GM23338 (cell line): Measurements from ENCODE around the gene SMYD3. TPM values are rescaled to one million over a fixed set of nuclear protein-coding genes. Genes with fewer than 3 reads are reported as not detected.

Experiments used
- ATAC-seq: fragments of 200-7000 bp; cut with Tn5 transposase; 3 replicates; pipeline ENCODE4 v1.9.1; 2020
- DNase-seq: peaks from one replicate; pipeline ENCODE4 v3.0.0-alpha.2; 2015; ENCODE audit warnings: low spot score
- H2AFZ ChIP-seq: fragments of 200-600 bp; sonication (generic); 2 replicates; pipeline ENCODE4 v1.8.0; 2016; ENCODE audit warnings: antibody characterized with exemption, mild to moderate bottlenecking, moderate library complexity
- H3F3A ChIP-seq: fragments of 200-600 bp; sonication (generic); replicated peaks from 2 replicates; pipeline ENCODE4 v1.8.0; 2017; ENCODE audit warnings: antibody characterized with exemption, mixed run types, low read depth
- H3K27ac ChIP-seq: fragments of 200-600 bp; sonication (generic); 2 replicates; pipeline ENCODE4 v1.6.1; 2016; ENCODE audit warnings: low read depth
- H3K27me3 ChIP-seq: fragments of 200-600 bp; sonication (generic); 2 replicates; pipeline ENCODE4 v1.8.0; 2016; ENCODE audit warnings: mild to moderate bottlenecking, mixed run types, moderate library complexity; ENCODE audit not compliant: insufficient read depth
- H3K36me3 ChIP-seq: fragments of 200-600 bp; sonication (generic); 2 replicates; pipeline ENCODE4 v1.8.0; 2016; ENCODE audit warnings: mild to moderate bottlenecking; ENCODE audit not compliant: insufficient read depth
- H3K4me1 ChIP-seq: fragments of 200-600 bp; sonication (generic); 2 replicates; pipeline ENCODE4 v1.8.0; 2016; ENCODE audit warnings: mild to moderate bottlenecking, moderate library complexity; ENCODE audit not compliant: insufficient read depth
- H3K4me2 ChIP-seq: fragments of 200-600 bp; sonication (generic); 2 replicates; pipeline ENCODE4 v1.7.1; 2017; ENCODE audit warnings: mixed run types
- H3K4me3 ChIP-seq: fragments of 200-600 bp; sonication (generic); 2 replicates; pipeline ENCODE4 v1.6.1; 2016; ENCODE audit warnings: mixed run types
- H3K79me2 ChIP-seq: fragments of 200-600 bp; sonication (generic); replicated peaks from 2 replicates; pipeline ENCODE4 v1.8.0; 2017; ENCODE audit warnings: mild to moderate bottlenecking; ENCODE audit not compliant: insufficient read depth
- H3K9me2 ChIP-seq: fragments of 200-600 bp; sonication (generic); 2 replicates; pipeline ENCODE4 v1.8.0; 2017; ENCODE audit not compliant: insufficient read depth
- H4K20me1 ChIP-seq: fragments of 200-600 bp; sonication (generic); replicated peaks from 2 replicates; pipeline ENCODE4 v1.8.0; 2017; ENCODE audit warnings: mild to moderate bottlenecking; ENCODE audit not compliant: insufficient read depth
- H3K27ac Mint-ChIP-seq: 2 replicates; pipeline ENCODE4 v1.8.0; 2020; ENCODE audit warnings: inconsistent platforms, mild to moderate bottlenecking, moderate library complexity, mixed read lengths
- H3K27me3 Mint-ChIP-seq: 3 replicates; pipeline ENCODE4 v1.8.0; 2022; ENCODE audit warnings: low read depth, mild to moderate bottlenecking, moderate library complexity, mixed read lengths, inconsistent platforms; ENCODE audit not compliant: insufficient read depth, poor library complexity
- H3K36me3 Mint-ChIP-seq: 3 replicates; pipeline ENCODE4 v1.8.0; 2021; ENCODE audit warnings: low read depth, mild to moderate bottlenecking, inconsistent platforms, moderate library complexity, mixed read lengths
- H3K4me1 Mint-ChIP-seq: 3 replicates; pipeline ENCODE4 v1.8.0; 2020; ENCODE audit warnings: mild to moderate bottlenecking, inconsistent platforms, mixed read lengths
- H3K4me3 Mint-ChIP-seq: 3 replicates; pipeline ENCODE4 v1.8.0; 2021; ENCODE audit warnings: moderate library complexity, mild to moderate bottlenecking, inconsistent platforms, mixed read lengths
- H3K9me3 Mint-ChIP-seq: 3 replicates; pipeline ENCODE4 v1.8.0; 2020; ENCODE audit warnings: moderate library complexity, mild to moderate bottlenecking, inconsistent platforms, mixed read lengths
- EZH2 ChIP-seq: fragments of 200-600 bp; sonication (generic); IDR thresholded peaks from one replicate; pipeline ENCODE4 v1.8.0; 2017; ENCODE audit warnings: antibody characterized with exemption, mild to moderate bottlenecking, low read depth; ENCODE audit not compliant: unreplicated experiment
- EZH2phosphoT487 ChIP-seq: fragments of 200-600 bp; sonication (generic); IDR thresholded peaks from one replicate; pipeline ENCODE4 v1.8.1; 2018; ENCODE audit warnings: antibody characterized with exemption; ENCODE audit not compliant: unreplicated experiment
- JUNB ChIP-seq: IDR thresholded peaks from one replicate; pipeline ENCODE4 v1.6.1; 2016; ENCODE audit warnings: antibody characterized with exemption; ENCODE audit not compliant: unreplicated experiment
- POLR2AphosphoS5 ChIP-seq: IDR thresholded peaks from 2 replicates; pipeline ENCODE4 v1.6.1; 2016; ENCODE audit warnings: antibody characterized with exemption, low read depth
- STAT1 ChIP-seq: IDR thresholded peaks from one replicate; pipeline ENCODE4 v1.6.1; 2016; ENCODE audit warnings: antibody characterized with exemption; ENCODE audit not compliant: unreplicated experiment
- ZNF114 ChIP-seq: fragments of 250-450 bp; sonication (Bioruptor Pico); IDR thresholded peaks from 2 replicates; pipeline ENCODE4 v1.5.0; 2020; ENCODE audit warnings: mild to moderate bottlenecking, moderate library complexity
- ZNF331 ChIP-seq: fragments of 250-450 bp; sonication (Bioruptor Pico); IDR thresholded peaks from 2 replicates; pipeline ENCODE4 v1.5.0; 2020; ENCODE audit warnings: low read depth, mild to moderate bottlenecking, moderate library complexity
- polyA plus RNA-seq: library from polyadenylated mRNA; unstranded; fragments of >200 nt; fragmentation: Nextera tagmentation; extraction: Ambion mirVana; gene quantifications from 2 replicates; pipeline ENCODE4 v1.2.1, GENCODE V29; 2016
- total RNA-seq: library from RNA; depleted of rRNA; stranded (reverse); fragments of >200 nt; shearing (Covaris generic); gene quantifications from 2 replicates; pipeline ENCODE4 v1.2.3, GENCODE V29; 2014
- TF ChIP-seq, protein P1 (sequence below), 2 experiments: fragments of 200-600 bp in 1 of 2; sonication (generic) in 1 of 2; conservative IDR thresholded peaks; 2 replicates each; pipeline versions ENCODE4 v1.5.1 to v1.6.1; 2016 to 2017; ENCODE audit warnings: antibody characterized with exemption in 2 of 2, low read depth in 2 of 2, mild to moderate bottlenecking in 2 of 2, moderate library complexity in 1 of 2

The SMYD3 gene
- total and polyA plus RNA-seq, 2 experiments from 2014 or later: 31.8 to 34.4 TPM

DNA sequence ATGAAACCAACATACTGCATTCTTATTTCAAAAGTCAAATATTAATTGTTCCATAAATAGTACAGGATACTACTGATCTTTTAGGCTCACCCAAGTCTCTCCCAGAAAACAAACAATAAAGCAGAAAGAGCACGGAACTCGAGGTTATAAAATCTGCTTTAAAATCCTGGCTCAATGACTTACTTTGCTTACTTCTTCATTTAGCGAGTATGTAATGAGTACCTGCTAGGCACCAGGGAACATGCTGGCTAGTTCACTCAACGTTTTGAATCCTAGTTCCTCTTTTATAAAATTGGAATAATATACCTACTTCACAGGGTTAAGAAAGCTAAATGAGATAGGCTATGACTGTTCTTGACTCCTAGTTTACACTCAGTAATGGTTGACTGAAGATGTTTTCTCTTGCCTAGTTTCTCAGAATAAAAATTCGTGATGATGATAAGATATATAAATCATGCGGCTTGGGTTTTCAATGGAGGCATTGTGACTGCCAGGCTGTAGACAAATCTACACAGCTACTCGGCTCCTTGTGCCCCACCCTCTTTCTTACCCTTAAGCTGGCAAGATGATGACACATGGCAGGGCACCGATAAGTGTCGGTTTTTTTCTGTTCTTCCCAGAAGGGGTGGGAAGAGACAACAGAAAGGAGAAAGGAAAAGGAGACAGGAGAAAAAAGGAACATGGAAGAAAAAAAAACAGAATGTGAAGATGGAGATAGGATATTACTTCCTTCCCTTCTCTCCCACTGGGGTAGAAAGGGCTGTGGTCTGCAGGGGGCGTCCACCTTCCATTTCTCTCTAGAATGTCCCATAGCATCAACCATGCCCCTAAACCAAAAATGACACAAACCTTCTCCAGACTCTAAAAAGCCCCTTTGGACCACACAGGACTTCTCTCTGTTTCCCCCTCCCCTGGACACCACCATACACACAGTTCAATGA, 507.1 kb downstream of the SMYD3 start:
- no peaks in the 10 kb centered on the region for H3K27me3 ChIP-seq
- H3K36me3 ChIP-seq: no peaks in the 10 kb centered on the region
- Mint-ChIP-seq H3K36me3 (no peaks in the 10 kb centered on the region), H3K4me1 (peaks cover 21% of the 10 kb centered on the region), H3K9me3 (no peaks in the 10 kb centered on the region), H3K27me3 (no peaks in the 10 kb centered on the region), H3K4me3 (no peak overlapping the region), H3K27ac (no peak overlapping the region)
- no peak overlapping the region for H3K4me2 ChIP-seq
- H3K79me2 ChIP-seq: no peaks in the 10 kb centered on the region
- peaks cover 11% of the 10 kb centered on the region for H3K4me1 ChIP-seq
- no peaks in the 10 kb centered on the region; the same call in 1 of the 2 replicates for H4K20me1 ChIP-seq
- TF ChIP-seq, protein P1, sequence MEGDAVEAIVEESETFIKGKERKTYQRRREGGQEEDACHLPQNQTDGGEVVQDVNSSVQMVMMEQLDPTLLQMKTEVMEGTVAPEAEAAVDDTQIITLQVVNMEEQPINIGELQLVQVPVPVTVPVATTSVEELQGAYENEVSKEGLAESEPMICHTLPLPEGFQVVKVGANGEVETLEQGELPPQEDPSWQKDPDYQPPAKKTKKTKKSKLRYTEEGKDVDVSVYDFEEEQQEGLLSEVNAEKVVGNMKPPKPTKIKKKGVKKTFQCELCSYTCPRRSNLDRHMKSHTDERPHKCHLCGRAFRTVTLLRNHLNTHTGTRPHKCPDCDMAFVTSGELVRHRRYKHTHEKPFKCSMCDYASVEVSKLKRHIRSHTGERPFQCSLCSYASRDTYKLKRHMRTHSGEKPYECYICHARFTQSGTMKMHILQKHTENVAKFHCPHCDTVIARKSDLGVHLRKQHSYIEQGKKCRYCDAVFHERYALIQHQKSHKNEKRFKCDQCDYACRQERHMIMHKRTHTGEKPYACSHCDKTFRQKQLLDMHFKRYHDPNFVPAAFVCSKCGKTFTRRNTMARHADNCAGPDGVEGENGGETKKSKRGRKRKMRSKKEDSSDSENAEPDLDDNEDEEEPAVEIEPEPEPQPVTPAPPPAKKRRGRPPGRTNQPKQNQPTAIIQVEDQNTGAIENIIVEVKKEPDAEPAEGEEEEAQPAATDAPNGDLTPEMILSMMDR (conservative IDR thresholded peaks at IDR 0.05; ENCODE audit: low read depth in 2 of 2): peak; percentile 32 to 49
- no peak for TF ChIP-seq ZNF114
- H2AFZ ChIP-seq: no peak overlapping the region
- DNase-seq (no peak), ATAC-seq (no peak)
- H3K27ac ChIP-seq: no peak overlapping the region
- H3K9me2 ChIP-seq: peaks cover 4% of the 10 kb centered on the region; the same call in 1 of the 2 replicates
- no peaks in the 10 kb centered on the region for H3F3A ChIP-seq
- no peak overlapping the region for H3K4me3 ChIP-seq

DNA sequence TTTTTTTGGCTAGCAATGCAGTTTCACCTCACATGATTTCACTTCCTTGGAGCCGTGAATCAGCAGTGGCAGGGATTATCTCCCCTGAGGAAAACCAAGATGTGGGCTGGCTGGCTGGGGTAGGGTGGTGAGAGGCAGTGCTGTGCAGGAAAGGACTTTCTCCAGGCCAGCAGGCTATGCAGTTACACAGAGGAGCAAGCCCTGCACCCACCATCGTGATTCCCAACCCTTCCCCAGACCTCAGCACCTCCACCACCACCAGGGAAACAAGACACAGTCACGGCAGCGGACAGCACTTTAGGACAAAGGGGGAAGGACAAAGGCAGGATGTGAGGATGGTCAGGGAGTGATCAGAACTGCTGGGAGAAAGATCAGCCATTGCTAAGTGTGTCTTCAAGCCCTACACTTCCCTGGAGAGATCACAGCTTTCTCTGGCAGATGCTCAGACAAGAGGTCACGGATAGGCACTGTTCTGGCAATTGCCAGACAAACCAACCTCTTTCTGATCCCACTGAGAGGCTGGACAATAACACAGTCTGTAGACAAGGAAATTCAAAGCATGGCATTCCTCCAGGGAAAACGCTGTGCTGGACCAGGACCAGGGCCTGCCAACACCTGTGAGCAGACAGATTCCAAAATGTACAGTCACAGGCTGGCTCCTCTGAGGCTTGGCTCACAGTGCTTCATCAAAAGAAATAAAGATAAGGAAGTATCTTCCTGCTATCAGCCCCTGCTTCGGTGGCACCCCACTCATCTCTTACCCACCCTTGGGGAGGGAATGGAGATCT, 509.4 kb downstream of the SMYD3 start:
- Histone ChIP-seq H3K79me2 (no peaks in the 10 kb centered on the region), H4K20me1 (no peaks in the 10 kb centered on the region; the same call in 1 of the 2 replicates), H2AFZ (no peak overlapping the region), H3K4me2 (0 out of 2 replicates have a peak overlapping the region, but pooled peaks have one; percentile 55), H3K9me2 (peaks cover 4% of the 10 kb centered on the region; the same call in 1 of the 2 replicates), H3K36me3 (no peaks in the 10 kb centered on the region), H3K4me1 (peaks cover 11% of the 10 kb centered on the region), H3K27ac (no peak overlapping the region), H3K27me3 (no peaks in the 10 kb centered on the region), H3K4me3 (no peak overlapping the region), H3F3A (no peaks in the 10 kb centered on the region)
- Mint-ChIP-seq H3K4me1 (peaks cover 19% of the 10 kb centered on the region), H3K4me3 (no peak overlapping the region), H3K27ac (no peak overlapping the region), H3K9me3 (no peaks in the 10 kb centered on the region), H3K36me3 (no peaks in the 10 kb centered on the region), H3K27me3 (no peaks in the 10 kb centered on the region)
- no peak; the same call in 1 of the 3 replicates for ATAC-seq
- no peak for DNase-seq
- no peak for TF ChIP-seq ZNF331 (CRISPR knock-in tag)
- no peak for TF ChIP-seq EZH2phosphoT487
- TF ChIP-seq POLR2AphosphoS5: no peak
- TF ChIP-seq STAT1: no peak
- TF ChIP-seq EZH2: no peak
- TF ChIP-seq JUNB: no peak
